GM08714 (cell line): Measurements from ENCODE around the gene PFN4.
"Not testable (repeated sequence)": the region's sequence is repeated elsewhere in the genome, so short reads cannot be mapped to it uniquely, and the experiment has no call there.

ENCODE experiments used
- H3K4me3 ChIP-seq: fragments of 200-500 bp; sonication (Bioruptor generic); 2 replicates; pipeline ENCODE4 v1.5.1; 2014; ENCODE audit warnings: mild to moderate bottlenecking, low read length, inconsistent platforms
- ZNF274 ChIP-seq: IDR thresholded peaks from 2 replicates; pipeline ENCODE4 v1.6.1; 2012; ENCODE audit warnings: mild to moderate bottlenecking, low read depth, low read length

Gene PFN4

GRCh38 chr2:24123922-24124580 lies 917 bp upstream of the PFN4 start:
- H3K4me3 ChIP-seq, result peak overlapping the region; percentile 97
- no peak for TF ChIP-seq ZNF274

DNA sequence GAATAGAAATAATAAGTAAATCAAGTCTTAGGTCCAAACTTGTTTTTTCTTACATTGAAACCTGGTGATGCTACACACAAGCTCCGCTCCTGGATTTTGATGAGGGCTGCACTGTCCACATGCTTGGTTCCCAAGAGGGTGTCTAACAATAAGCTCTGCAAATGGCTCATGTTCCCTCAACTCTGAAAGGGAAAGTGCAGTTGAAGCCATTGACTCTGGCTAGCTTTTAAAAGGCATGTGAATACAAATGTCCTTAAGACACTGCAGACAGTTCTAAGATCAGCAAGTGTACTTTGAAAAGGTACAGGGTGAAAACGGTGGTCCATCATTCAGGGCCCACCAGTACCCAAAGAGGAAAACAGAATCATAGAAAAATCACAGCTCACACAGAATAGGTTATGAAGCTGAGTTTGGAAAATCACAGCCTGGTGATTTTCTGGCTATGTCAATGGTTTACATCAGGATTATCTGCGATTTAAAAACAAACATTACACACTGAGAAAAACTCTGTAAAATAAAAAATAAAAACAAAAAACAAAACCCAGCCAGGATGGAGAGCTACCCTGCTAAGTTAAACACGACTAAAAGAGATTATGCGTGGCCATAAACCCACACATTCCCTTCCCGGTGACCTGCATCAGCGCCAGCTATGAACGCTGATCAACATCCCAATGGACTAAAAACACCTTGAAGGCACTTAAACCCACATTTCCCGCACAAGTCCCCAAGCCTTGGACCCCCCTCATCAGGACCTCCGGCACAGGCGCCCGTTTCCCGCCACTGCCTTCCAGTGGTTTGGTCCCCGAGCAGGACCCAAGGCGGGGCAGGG lies 554 bp downstream of the PFN4 start:
- peak overlapping the region; percentile 97 for H3K4me3 ChIP-seq
- TF ChIP-seq ZNF274, result no peak

- no peak overlapping the region for H3K4me3 ChIP-seq
- no peak for TF ChIP-seq ZNF274
These were observed 1.7 kb downstream of the PFN4 start for GRCh38 chr2:24121469-24121868.

DNA sequence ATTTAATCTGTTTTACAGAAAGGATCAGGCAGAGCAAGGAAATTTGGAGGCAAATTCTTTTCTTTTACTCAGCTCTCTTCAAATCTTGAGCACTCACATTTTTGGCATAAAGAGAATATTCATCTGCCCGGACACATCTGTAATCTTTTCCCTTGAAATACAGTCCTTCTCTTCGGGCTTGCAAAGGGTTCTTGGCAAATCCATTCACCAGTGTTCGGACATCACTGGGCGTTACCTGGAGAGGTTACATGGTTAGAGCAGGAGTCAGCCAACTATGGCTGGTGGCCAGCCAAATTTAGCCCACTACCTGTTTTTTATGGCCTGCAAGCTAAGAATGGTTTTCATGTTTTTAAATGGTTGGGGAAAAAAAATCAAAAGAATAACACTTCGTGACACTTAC lies 2.1 kb downstream of the PFN4 start:
- TF ChIP-seq ZNF274, result no peak
- no peak overlapping the region for H3K4me3 ChIP-seq

DNA sequence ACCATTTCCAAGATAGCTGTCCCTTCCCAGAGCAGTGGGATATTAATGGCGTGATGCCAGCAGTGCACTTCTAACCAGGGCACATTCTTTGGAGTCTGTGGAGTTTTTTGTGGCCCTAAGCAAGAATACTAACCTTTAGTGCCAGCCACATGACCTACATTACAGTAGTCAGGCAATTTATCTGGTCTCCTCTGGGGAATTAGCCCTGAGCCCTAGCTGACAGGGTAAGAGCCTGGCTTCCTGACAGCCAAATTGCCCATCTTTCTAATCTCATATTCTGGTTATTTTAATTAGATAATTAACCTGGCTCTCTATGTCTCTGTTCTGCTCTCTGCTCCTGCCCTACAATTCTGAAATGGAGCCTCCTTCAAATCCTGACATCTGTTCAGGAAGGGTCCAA lies 5.2 kb downstream of the PFN4 start:
- no peak overlapping the region for H3K4me3 ChIP-seq
- TF ChIP-seq ZNF274, result no peak

DNA sequence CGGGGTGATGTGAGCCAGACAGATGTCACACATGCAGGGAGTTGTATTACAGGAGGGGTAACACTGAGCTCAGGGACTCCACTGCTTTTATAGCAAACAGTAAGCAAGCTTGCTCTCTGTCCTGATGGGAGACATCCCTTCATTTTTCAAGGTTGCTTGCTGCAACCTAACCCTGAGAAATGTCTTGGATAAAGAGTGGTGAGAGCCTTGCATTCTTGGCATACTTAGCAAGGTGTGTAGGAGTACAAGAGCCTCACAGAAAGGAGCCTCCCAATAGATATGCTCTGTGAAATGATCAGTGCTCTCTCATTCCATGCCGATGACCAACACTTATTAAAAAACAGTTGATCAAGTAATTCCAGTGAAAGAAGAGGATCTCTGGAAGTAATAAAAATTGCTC lies 8.1 kb downstream of the PFN4 start:
- TF ChIP-seq ZNF274, result no peak
- H3K4me3 ChIP-seq, result no peak overlapping the region

DNA sequence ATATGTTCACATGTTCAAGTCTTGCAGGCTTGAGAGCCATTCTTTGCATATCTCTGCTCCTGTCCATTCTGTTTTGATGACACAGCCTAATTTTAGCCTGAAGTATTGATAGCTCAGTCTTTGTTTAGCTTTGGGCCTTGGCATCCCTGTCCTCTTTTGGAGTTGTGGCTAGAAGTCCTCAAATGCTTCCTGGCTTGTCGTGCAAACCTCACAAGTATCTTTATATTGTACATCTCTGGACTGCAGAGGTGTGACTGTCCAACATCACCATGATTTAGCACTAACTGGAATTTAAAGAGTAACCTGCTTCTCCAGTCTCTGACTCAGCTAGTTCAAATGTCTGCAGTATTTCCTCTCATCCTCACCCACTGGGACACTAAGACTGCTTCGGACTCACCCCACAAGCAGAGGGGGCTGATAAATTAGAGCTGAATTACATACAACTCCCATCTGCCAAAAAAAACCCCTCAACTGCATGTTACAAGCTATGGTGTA lies 11.7 kb downstream of the PFN4 start:
- no peak overlapping the region for H3K4me3 ChIP-seq
- TF ChIP-seq ZNF274, result no peak

DNA sequence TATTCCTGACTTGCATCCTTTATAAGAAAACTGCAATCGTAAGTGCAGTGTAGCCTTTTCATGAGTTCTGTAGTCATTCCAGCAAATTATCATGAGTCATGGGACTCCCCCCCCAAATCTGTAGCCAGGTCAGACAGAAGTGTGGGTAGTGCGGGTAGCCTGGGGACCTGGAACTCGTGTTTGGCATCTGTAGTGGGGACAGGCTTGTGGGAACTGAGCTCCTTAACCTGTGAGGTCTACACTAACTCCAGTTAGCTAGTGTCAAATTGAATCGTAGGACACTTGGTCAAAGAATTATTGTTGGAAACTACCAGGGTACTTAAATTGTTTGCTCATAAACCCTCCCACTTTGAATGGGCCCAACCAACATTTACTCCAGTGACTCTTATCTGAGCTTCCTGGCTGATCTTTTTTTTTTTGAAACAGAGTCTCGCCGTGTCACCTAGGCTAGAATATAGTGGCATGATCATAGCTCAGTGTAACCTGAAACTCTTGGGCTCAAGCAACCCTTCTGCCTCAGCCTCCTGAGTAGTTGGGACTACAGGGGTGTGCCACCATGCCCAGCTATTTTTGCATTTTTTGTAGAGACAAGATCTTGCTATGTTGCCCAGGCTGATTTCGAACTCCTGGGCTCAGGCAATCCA lies 12.4 kb downstream of the PFN4 start:
- TF ChIP-seq ZNF274, result no peak

DNA sequence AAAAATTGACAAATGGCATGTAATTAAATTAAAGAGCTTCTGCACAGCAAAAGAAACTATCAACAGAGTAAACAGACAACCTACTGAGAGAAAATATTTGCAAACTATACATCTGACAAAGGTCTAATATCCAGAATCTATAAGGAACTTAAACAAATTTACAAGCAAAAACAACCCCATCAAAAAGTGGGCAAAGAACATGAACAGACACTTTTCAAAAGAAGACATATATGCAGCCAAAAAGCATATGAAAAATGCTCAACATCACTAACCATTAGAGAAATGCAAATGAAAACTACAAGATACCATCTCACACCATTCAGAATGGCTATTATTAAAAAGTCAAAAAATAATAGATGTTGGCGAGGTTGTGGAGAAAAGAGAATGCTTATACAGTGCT lies 13.7 kb downstream of the PFN4 start:
- H3K4me3 ChIP-seq, result not testable (repeated sequence)

More for the DNA sequence above, 12.4 kb downstream of the PFN4 start:
- H3K4me3 ChIP-seq, result no peak overlapping the region

GRCh38 chr2:24107336-24107735 lies 15.8 kb downstream of the PFN4 start:
- TF ChIP-seq ZNF274, result no peak

GRCh38 chr2:24106786-24107185 lies 16.3 kb downstream of the PFN4 start:
- no peak overlapping the region for H3K4me3 ChIP-seq
- no peak for TF ChIP-seq ZNF274

More at GRCh38 chr2:24107336-24107735, 15.8 kb downstream of the PFN4 start:
- H3K4me3 ChIP-seq, result no peak overlapping the region

- H3K4me3 ChIP-seq, result no peak overlapping the region
- no peak for TF ChIP-seq ZNF274
These were observed 17.3 kb downstream of the PFN4 start for GRCh38 chr2:24105816-24106215.

DNA sequence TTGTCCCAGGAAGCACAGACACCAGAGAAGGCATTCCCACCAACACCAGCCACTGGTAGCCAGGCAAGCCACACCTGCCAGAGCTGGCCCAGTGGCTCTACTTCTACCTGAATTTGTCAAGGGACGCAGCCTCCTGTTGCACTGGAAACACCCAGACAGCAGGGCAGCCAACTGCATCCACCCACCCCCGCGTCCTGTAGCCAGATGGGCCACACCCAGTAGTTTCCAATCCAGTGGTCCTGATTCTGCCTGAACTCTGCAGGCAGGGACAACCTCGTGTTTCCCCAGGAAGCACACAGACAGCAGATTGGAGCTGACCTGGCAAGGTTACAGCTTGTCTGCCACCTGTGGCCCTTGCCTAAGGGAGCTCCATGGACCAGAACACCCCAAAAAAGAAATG lies 18.2 kb downstream of the PFN4 start:
- no peak for TF ChIP-seq ZNF274
- H3K4me3 ChIP-seq, result no peak overlapping the region

- TF ChIP-seq ZNF274, result no peak
- H3K4me3 ChIP-seq, result no peak overlapping the region
These were observed 19.0 kb downstream of the PFN4 start for GRCh38 chr2:24104110-24104650.

DNA sequence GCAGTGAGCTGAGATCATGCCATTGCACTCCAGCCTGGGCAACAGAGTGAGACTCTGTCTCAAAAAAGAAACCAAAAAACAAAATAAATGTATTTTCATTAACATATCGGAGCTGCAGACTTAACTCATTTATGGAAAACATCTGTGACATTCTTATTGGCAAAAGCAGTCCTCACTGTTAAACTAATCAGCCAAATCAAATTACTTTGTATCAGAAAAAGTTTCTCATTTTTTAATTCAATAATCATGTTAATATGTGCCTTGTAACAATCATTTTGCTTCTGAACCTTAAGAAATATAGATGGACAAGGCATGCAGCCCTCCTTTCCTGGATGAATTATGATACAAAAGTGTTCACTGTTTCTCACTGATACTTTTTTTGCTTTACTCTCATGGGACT lies 20.5 kb downstream of the PFN4 start:
- no peak overlapping the region for H3K4me3 ChIP-seq
- TF ChIP-seq ZNF274, result no peak

- no peak for TF ChIP-seq ZNF274
- no peak overlapping the region for H3K4me3 ChIP-seq
These were observed 21.1 kb downstream of the PFN4 start for GRCh38 chr2:24101992-24102391.

DNA sequence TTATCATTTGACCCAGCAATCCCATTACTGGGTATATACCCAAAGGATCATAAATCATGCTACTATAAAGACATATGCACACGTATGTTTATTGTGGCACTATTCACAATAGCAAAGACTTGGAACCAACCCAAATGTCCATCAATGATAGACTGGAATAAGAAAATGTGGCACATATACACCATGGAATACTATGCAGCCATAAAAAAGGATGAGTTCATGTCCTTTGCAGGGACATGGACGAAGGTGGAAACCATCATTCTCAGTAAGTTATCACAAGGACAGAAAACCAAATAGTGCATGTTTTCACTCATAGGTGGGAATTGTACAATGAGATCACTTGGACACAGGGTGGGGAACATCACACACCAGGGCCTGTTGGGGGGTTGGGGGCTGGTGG lies 22.4 kb downstream of the PFN4 start:
- H3K4me3 ChIP-seq, result not testable (repeated sequence)

DNA sequence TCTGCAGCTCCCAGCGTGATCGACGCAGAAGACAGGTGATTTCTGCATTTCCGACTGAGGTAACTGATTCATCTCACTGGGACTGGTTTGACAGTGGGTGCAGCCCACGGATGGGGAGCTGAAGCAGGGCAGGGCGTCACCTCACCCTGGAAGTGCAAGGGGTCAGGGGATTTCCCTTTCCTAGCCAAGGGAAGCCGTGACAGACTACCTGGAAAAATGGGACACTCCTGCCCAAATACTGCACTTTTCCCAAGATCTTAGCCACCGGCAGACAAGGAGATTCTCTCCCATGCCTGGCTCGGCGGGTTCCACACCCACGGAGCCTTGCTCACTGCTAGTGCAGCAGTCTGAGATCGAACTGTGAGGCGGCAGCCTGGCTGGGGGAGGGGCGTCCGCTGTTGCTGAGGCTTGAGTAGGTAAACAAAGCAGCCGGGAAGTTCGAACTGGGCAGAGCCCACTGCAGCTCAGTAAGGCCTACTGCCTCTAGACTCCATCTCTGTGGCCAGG lies 27.9 kb downstream of the PFN4 start:
- not testable (repeated sequence) for H3K4me3 ChIP-seq

DNA sequence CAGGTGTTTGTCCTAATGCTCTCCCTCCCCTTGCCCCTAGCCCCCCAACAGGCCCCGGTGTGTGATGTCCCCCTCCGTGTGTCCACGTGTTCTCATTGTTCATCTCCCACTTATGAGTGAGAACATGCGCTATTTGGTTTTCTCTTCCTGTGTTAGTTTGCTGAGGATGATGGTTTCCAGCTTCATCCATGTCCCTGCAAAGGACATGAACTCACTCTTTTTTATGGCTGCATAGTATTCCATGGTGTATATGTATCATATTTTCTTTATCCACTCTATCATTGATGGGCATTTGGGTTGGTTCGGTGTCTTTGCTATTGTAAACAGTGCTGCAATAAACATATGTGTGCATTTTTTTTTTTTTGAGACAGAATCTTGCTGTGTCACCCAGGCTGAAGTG lies 29.9 kb downstream of the PFN4 start:
- H3K4me3 ChIP-seq, result not testable (repeated sequence)
